ENCODE measurements around the gene GGN. TPM values are rescaled to one million over a fixed set of nuclear protein-coding genes. Genes with fewer than 3 reads are reported as not detected.

GGN gene
- total and polyA plus RNA-seq, 9 of the 15 experiments (the other 6 are each of a cell fraction or from before 2014, with no cell fraction given) = 0.15 to 0.33 TPM; not detected in 7

DNA sequence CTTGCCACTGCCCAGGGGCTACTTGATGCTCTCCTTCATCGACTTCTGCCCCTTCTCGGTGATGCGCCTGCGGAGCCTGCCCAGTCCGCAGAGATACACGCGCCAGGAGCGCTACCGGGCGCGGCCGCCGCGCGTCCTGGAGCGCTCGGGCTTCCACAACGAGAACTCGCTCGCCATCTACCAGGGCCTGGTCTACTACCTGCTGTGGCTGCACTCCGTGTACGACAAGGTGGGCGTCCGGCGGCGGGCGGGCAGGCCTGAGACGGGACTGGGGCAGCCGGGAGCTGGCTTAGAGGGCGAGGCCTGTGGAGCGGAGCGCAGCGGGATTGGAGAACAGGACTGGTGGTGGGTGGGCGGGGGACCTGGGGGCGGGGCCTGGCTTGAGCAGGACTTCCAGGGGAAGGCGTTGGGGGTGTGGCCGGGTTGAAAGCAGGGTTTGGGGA is 26.2 kb downstream of the GGN start (continued):
- TF ChIP-seq, protein P1, sequence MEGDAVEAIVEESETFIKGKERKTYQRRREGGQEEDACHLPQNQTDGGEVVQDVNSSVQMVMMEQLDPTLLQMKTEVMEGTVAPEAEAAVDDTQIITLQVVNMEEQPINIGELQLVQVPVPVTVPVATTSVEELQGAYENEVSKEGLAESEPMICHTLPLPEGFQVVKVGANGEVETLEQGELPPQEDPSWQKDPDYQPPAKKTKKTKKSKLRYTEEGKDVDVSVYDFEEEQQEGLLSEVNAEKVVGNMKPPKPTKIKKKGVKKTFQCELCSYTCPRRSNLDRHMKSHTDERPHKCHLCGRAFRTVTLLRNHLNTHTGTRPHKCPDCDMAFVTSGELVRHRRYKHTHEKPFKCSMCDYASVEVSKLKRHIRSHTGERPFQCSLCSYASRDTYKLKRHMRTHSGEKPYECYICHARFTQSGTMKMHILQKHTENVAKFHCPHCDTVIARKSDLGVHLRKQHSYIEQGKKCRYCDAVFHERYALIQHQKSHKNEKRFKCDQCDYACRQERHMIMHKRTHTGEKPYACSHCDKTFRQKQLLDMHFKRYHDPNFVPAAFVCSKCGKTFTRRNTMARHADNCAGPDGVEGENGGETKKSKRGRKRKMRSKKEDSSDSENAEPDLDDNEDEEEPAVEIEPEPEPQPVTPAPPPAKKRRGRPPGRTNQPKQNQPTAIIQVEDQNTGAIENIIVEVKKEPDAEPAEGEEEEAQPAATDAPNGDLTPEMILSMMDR (IDR thresholded peaks at IDR 0.05 in 2 of 3, conservative IDR thresholded peaks at IDR 0.05 in 1 of 3; ENCODE audit: insufficient read depth in 2 of 3, low read depth in 1 of 3, low read length in 3 of 3) = peak; percentile 3 to 54 (median 34); a peak in 2 of 6 replicates
- TF ChIP-seq PCBP1 (IDR thresholded peaks at IDR 0.05; ENCODE audit: low read depth, low read length, poor library complexity, severe bottlenecking) = peak; percentile 8
- no peak for TF ChIP-seq DMBX1 (CRISPR knock-in tag; IDR thresholded peaks at IDR 0.05; ENCODE audit: borderline replicate concordance)
- TF ChIP-seq, protein P2, sequence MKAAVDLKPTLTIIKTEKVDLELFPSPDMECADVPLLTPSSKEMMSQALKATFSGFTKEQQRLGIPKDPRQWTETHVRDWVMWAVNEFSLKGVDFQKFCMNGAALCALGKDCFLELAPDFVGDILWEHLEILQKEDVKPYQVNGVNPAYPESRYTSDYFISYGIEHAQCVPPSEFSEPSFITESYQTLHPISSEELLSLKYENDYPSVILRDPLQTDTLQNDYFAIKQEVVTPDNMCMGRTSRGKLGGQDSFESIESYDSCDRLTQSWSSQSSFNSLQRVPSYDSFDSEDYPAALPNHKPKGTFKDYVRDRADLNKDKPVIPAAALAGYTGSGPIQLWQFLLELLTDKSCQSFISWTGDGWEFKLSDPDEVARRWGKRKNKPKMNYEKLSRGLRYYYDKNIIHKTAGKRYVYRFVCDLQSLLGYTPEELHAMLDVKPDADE (conservative IDR thresholded peaks at IDR 0.05; ENCODE audit: control insufficient read depth, low read depth, low read length) = no peak
- TF ChIP-seq POU5F1 (IDR thresholded peaks at IDR 0.05; ENCODE audit: borderline replicate concordance, low read depth, low read length, partially characterized antibody) = no peak
- no peak for TF ChIP-seq ZNF184 (CRISPR knock-in tag; IDR thresholded peaks at IDR 0.05)
- peak; percentile 30; the same call in 1 of the 2 replicates for TF ChIP-seq CXXC5 (CRISPR knock-in tag; IDR thresholded peaks at IDR 0.05)
- no peak for TF ChIP-seq KDM4B (IDR thresholded peaks at IDR 0.05; ENCODE audit: borderline replicate concordance in 2 of 2, low read depth in 1 of 2)
- TF ChIP-seq, protein P3, sequence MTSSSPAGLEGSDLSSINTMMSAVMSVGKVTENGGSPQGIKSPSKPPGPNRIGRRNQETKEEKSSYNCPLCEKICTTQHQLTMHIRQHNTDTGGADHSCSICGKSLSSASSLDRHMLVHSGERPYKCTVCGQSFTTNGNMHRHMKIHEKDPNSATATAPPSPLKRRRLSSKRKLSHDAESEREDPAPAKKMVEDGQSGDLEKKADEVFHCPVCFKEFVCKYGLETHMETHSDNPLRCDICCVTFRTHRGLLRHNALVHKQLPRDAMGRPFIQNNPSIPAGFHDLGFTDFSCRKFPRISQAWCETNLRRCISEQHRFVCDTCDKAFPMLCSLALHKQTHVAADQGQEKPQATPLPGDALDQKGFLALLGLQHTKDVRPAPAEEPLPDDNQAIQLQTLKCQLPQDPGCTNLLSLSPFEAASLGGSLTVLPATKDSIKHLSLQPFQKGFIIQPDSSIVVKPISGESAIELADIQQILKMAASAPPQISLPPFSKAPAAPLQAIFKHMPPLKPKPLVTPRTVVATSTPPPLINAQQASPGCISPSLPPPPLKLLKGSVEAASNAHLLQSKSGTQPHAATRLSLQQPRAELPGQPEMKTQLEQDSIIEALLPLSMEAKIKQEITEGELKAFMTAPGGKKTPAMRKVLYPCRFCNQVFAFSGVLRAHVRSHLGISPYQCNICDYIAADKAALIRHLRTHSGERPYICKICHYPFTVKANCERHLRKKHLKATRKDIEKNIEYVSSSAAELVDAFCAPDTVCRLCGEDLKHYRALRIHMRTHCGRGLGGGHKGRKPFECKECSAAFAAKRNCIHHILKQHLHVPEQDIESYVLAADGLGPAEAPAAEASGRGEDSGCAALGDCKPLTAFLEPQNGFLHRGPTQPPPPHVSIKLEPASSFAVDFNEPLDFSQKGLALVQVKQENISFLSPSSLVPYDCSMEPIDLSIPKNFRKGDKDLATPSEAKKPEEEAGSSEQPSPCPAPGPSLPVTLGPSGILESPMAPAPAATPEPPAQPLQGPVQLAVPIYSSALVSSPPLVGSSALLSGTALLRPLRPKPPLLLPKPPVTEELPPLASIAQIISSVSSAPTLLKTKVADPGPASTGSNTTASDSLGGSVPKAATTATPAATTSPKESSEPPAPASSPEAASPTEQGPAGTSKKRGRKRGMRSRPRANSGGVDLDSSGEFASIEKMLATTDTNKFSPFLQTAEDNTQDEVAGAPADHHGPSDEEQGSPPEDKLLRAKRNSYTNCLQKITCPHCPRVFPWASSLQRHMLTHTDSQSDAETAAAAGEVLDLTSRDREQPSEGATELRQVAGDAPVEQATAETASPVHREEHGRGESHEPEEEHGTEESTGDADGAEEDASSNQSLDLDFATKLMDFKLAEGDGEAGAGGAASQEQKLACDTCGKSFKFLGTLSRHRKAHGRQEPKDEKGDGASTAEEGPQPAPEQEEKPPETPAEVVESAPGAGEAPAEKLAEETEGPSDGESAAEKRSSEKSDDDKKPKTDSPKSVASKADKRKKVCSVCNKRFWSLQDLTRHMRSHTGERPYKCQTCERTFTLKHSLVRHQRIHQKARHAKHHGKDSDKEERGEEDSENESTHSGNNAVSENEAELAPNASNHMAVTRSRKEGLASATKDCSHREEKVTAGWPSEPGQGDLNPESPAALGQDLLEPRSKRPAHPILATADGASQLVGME (CRISPR knock-in tag; IDR thresholded peaks at IDR 0.05) = no peak
- no peak for TF ChIP-seq ZNF431 (CRISPR knock-in tag; IDR thresholded peaks at IDR 0.05)
- TF ChIP-seq GABPA (tag; conservative IDR thresholded peaks at IDR 0.05; ENCODE audit: low read depth) = 0 out of 2 replicates have a peak, but pooled peaks have one; percentile 4
- TF ChIP-seq SMC3 (conservative IDR thresholded peaks at IDR 0.05; ENCODE audit: insufficient read depth, low read depth, low read length) = 0 out of 2 replicates have a peak, but pooled peaks have one; percentile 3
- TF ChIP-seq, protein P4, sequence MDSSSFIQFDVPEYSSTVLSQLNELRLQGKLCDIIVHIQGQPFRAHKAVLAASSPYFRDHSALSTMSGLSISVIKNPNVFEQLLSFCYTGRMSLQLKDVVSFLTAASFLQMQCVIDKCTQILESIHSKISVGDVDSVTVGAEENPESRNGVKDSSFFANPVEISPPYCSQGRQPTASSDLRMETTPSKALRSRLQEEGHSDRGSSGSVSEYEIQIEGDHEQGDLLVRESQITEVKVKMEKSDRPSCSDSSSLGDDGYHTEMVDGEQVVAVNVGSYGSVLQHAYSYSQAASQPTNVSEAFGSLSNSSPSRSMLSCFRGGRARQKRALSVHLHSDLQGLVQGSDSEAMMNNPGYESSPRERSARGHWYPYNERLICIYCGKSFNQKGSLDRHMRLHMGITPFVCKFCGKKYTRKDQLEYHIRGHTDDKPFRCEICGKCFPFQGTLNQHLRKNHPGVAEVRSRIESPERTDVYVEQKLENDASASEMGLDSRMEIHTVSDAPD (CRISPR knock-in tag; IDR thresholded peaks at IDR 0.05) = no peak
- TF ChIP-seq CSDE1 (IDR thresholded peaks at IDR 0.05) = no peak
- TF ChIP-seq SRSF1 (IDR thresholded peaks at IDR 0.05; ENCODE audit: low read depth, low read length) = no peak
- no peak for TF ChIP-seq PYGO2 (tag; IDR thresholded peaks at IDR 0.05)
- no peak for TF ChIP-seq HDAC8 (tag; IDR thresholded peaks at IDR 0.05)
- TF ChIP-seq SUPT5H (IDR thresholded peaks at IDR 0.05) = no peak

Measured in K562 (cell line).